Measurements from ENCODE around the gene EIF4E2.

Gene EIF4E2

DNA sequence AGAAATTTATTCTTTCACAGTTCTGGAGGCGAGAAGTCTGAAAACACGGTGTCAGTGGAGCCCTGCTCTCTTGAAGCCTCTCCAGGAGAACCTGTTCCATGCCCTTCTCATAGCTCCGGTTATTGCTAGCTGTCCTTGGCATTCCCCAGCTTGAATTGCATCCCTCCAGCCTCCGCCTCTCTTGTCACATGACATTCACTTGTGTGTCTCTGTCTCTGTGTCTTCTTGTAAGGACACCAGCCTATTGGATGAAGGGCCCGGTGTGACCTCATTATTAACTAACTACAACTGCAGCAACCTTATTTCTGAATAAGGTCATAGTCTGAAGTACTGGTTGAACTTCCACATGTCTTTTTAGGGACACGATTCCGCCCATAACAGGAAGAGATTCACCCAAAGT, 34.9 kb upstream of the EIF4E2 start:
- TF ChIP-seq, protein P1, sequence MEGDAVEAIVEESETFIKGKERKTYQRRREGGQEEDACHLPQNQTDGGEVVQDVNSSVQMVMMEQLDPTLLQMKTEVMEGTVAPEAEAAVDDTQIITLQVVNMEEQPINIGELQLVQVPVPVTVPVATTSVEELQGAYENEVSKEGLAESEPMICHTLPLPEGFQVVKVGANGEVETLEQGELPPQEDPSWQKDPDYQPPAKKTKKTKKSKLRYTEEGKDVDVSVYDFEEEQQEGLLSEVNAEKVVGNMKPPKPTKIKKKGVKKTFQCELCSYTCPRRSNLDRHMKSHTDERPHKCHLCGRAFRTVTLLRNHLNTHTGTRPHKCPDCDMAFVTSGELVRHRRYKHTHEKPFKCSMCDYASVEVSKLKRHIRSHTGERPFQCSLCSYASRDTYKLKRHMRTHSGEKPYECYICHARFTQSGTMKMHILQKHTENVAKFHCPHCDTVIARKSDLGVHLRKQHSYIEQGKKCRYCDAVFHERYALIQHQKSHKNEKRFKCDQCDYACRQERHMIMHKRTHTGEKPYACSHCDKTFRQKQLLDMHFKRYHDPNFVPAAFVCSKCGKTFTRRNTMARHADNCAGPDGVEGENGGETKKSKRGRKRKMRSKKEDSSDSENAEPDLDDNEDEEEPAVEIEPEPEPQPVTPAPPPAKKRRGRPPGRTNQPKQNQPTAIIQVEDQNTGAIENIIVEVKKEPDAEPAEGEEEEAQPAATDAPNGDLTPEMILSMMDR (conservative IDR thresholded peaks at IDR 0.05; ENCODE audit: control insufficient read depth, insufficient read depth, low read depth, low read length), result no peak

DNA sequence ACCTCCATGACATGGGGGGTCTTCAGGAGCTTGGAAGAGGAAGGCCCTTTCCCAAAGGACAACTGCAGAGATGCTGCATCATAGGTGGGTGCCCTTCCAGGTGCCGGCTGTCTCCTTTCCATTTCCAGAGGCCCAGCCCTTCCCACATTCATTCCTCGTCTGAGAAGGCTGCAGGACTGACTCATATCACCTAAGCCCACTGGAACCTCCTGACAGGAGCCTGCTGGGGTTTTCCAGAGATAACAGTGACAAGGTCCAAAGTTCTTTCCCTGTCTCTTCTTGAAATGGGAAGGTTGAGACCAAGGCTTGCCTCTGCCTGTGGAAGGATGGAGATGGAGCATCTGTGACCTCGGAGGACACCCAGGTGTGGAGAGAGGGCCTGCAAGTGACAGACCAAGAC, 33.9 kb upstream of the EIF4E2 start:
- DNase-seq (ENCODE audit: low read depth), result no peak
- TF ChIP-seq, protein P1 (conservative IDR thresholded peaks at IDR 0.05; ENCODE audit: control insufficient read depth, insufficient read depth, low read depth, low read length), result no peak
- H3K4me3 ChIP-seq (ENCODE audit: control insufficient read depth, low read depth, low read length), result no peak overlapping the region

More for the DNA sequence above, 34.9 kb upstream of the EIF4E2 start:
- no peak overlapping the region for H3K4me3 ChIP-seq (ENCODE audit: control insufficient read depth, low read depth, low read length)
- DNase-seq (ENCODE audit: low read depth), result no peak

DNA sequence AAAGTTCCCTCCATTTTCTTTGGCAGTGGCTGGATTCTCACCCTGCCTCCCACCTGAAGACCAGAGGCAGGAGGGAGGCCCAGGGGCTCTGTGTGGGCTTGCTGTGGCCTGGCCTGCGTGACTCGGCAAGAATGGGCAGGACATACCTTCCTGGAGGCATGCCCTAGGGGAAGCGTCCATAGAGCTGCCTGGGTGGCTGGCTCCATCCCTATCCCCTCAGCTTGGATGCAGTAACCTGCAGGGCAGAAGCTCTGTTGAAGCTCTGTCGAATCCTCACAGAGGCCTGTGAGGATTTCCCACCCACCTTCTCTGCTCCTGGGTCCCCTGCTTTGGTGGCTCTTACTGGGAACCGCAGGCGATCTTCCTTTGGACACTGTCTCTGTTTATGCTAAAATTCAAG, 31.6 kb upstream of the EIF4E2 start:
- no peak overlapping the region for H3K4me3 ChIP-seq (ENCODE audit: control insufficient read depth, low read depth, low read length)
- DNase-seq (ENCODE audit: low read depth), result no peak
- TF ChIP-seq, protein P1 (conservative IDR thresholded peaks at IDR 0.05; ENCODE audit: control insufficient read depth, insufficient read depth, low read depth, low read length), result no peak

DNA sequence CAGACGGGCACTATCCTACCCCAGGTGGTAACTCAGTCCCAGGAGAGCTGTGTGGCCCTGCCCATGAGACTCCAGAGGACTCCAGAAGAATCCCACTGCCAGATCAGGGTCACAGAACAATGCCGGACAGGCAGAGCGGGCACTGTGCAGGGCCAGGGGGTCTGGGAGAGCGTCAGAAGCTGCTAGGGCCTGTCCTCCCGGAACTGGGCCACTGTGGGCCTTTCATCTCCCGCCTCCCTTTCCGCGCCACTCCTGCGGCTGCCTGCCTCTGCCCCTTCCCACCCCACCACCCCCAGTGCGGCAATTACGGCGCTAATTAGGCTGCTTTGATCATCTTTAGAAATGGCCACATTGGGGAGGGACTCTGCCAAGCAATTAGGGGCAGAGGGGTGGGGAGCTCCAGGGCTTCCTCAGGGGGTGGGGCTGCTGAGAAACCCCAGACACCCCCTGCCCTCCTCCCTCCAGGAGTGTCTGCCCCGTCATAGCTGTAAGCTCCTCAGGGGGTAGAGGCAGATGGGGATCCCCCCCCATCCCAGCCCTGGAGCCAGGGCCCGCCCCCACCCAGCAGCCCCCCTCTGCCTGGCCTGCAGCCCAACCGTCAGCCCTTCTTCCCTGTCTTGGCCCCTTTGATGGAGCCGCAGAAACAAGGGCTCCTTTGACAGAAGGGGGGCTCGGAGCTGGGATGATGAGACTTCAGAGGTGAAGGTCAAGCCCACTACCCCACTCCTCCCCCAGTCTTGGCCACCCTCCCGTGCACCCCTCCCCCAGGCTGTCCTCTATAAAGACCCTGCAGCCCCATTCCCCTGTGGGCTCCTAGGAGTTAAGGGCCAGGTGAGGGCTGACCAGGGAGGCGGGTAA, 30.7 kb upstream of the EIF4E2 start, which contains the start of gene PRSS56:
Gene PRSS56, plus strand, starts transcription at position 808 of the 858 bp plus-strand sequence. CDS start 211 bp downstream, outside the sequence.
- no peak for DNase-seq (ENCODE audit: low read depth)
- TF ChIP-seq, protein P1 (conservative IDR thresholded peaks at IDR 0.05; ENCODE audit: control insufficient read depth, insufficient read depth, low read depth, low read length), result no peak
- no peak within 1 kb of the TSS for H3K4me3 ChIP-seq (ENCODE audit: control insufficient read depth, low read depth, low read length)

DNA sequence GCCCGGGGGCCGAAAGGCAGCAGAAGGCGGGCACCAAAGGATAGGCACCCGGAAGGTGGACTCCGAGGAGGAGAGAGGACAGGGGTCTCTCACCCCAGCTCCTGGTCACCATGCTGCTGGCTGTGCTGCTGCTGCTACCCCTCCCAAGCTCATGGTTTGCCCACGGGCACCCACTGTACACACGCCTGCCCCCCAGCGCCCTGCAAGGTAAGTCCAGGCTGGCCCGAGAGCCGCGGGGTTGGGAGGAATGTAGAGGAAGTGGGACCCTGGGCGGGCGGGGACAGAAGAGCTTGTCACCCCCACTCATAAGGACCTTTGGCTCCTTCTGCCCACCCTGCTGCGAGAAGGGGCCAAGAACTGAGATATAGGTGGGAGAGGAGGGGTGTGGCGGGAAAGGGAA, 30.0 kb upstream of the EIF4E2 start:
- H3K4me3 ChIP-seq (ENCODE audit: control insufficient read depth, low read depth, low read length), result no peak overlapping the region
- TF ChIP-seq, protein P1 (conservative IDR thresholded peaks at IDR 0.05; ENCODE audit: control insufficient read depth, insufficient read depth, low read depth, low read length), result no peak
- DNase-seq (ENCODE audit: low read depth), result no peak

DNA sequence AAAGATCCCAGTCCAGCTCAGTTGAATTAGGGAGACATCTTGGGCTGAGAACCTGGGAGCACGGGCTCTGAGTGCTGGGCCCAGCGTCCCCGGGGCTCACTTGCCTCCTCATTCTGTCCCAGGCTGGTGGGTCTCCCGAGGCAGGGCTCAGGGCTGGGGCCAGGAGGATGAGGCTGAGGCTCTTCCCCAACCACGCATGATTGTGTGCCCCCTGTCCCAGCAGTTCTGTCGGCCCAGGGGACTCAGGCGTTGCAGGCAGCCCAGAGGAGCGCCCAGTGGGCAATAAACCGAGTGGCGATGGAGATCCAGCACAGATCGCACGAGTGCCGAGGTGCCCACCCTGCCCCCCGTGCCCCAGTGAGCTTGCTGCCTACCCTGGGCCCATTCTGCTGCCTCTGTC, 29.4 kb upstream of the EIF4E2 start:
- no peak for DNase-seq (ENCODE audit: low read depth)
- no peak overlapping the region for H3K4me3 ChIP-seq (ENCODE audit: control insufficient read depth, low read depth, low read length)
- TF ChIP-seq, protein P1 (conservative IDR thresholded peaks at IDR 0.05; ENCODE audit: control insufficient read depth, insufficient read depth, low read depth, low read length), result no peak
